ENCODE measurements around the gene TEDDM1.
"Not testable (repeated sequence)": the region's sequence is repeated elsewhere in the genome, so short reads cannot be mapped to it uniquely, and the experiment has no call there.

TEDDM1 gene, protein sequence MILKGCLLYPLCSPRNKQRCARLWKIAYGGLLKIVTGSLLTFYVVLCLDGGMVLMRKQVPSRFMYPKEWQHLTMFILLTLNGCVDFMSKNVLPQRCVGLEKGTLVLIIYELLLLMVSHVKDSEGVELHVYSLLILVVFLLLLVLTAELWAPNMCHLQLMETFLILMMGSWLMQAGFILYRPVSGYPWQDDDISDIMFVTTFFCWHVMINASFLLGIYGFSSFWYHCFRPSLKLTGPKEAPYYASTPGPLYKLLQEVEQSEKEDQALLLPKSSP

DNA sequence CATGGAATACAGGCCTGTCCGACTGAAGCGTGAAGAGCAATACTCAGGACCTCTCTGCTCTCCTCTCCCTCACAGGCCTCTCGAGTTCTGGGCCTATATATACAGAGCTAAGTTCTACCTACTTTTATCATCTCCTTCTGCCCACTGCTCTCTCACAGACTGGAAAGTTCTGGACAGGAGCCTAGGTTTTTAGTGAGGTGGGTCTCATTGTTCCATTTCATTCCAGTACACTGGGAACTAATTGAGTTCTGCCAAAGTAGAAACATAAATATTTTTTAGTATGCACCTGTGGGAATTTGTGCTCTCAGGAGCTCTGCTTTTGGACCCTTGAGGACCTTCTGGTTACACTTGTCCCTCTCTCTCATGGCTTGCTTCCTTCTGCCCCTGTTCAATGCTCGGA lies at the start of gene TEDDM1:
TSS of gene TEDDM1 (minus strand) at position 101 of the 400 bp plus-strand sequence. CDS start 182 bp downstream, outside the sequence.
- DNase-seq, result no peak

DNA sequence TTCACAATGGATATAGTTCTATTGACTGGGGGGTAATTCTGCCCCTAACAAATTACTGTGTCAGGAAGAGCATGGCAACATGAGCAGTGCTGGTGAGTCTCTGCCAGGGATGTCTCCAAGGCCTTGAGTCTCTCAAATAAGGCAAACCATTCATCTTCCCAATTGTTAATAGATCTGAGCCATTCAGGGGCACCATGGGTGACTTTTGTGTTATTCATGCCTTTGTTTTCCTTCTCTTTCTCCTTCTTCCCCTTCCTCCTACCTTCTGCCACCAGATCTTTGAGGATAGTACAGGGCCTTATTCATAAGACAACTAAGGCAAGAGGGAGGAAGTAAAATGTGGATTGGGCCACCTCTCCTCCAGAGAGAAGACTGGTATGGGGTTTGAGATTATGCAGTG lies 49.6 kb upstream of the TEDDM1 start, which contains the start of gene RGSL1:
TSS of gene RGSL1 (plus strand) at position 60 of the 400 bp plus-strand sequence. CDS start at position 80, 20 bp downstream.
- no peak for DNase-seq

DNA sequence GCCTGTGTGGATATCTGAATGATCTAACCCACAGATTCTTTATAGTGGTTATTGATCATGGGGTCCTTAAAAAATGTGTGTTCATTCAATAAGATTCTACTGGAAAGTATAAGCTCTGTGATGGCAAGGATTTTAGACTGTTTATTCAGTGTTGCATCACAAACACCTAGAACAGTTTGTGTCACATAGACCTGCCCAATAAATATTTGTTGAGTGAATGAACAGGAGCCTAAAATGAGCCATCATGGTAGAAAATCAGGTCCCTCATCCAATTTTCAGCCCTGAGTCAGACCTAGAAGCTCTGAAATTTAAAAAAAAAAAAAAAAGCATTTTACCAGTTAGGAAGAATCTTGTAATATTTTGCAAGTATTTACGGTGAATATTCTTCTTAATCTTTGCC lies 47.2 kb upstream of the TEDDM1 start:
- no peak for DNase-seq

DNA sequence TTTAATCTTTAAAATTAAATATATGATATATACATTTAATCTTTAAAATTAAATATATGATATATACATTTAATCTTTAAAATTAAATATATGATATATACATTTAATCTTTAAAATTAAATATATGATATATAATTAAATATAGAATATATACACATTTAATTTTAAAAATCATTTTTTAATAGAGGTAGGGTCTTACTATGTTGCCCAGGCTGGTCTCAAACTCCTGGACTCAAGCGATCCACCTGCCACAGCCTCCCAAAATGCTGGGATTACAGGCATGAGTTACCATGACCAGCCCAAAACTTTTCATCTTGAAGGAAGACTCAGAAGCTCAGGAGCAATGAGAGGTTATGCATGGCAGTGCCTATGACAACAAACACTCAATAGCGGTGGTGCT lies 46.7 kb upstream of the TEDDM1 start:
- not testable (repeated sequence) for DNase-seq

DNA sequence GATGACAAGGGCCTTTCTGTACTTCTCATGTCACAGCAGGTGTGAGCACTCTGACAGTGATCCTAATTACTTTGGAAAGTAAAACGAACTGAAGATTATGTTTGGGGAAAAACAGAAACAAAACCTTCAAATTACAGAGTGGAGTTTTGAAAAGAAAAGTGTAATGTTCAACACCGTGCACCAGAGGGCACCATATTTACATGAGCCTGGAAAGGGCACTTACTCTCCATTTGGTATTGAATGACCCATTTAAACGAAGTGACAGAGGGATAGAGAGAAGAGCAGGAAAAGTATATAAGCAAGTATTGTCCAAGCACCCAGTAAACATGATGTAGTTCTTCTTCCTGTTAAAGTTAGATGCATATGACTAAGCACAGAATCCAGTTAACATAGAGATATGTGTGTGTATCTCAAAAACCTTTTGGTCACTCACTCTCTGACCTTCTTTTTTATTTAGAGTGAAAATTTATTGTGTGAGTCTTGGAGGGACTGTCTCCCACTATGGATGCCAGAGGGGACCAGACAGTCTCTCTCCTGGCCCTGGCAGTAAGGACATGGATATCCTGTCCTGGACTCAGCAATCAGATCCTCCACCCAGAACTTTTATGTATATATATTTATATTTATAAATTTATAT lies 45.7 kb upstream of the TEDDM1 start:
- DNase-seq, result peak; percentile 22

DNA sequence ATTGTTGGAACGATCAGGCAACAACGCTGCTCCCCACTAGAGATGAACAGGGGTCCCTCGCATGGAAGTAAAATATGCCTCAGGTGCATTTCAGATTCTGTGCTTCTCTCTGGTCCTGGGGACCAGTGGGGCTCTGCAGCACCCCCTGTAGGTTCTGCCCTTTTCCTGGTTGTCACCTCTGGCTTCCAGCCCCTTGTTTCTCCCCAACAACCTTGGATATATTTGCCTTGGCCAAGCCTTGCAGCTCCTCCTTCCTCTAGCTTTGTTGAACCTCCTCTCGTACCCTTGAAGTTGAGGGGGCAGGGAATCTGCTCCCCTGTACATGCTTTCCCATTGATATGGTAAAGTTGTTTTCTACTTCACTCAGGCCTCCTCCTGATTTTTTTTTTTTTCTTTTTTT lies 44.0 kb upstream of the TEDDM1 start:
- no peak for DNase-seq

DNA sequence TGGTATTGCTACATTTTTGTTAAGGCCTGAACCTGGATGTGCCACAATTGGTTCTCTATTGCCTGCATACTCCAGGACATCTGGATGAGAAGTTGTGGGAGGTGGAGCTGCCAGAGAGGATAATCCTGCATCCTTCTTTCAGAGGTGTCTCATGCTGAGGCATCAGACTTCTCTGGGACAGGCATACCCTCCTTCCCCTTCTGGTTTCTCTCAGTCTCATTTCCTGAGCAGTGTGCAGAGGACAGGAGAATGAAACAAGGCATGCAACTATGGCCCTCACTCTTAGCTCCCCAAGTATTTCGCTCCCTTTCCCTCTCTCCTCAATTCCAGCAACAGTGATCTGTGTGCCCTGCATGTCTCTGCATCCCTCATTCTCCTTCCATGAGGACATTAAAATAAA lies 41.9 kb upstream of the TEDDM1 start:
- DNase-seq, result no peak

DNA sequence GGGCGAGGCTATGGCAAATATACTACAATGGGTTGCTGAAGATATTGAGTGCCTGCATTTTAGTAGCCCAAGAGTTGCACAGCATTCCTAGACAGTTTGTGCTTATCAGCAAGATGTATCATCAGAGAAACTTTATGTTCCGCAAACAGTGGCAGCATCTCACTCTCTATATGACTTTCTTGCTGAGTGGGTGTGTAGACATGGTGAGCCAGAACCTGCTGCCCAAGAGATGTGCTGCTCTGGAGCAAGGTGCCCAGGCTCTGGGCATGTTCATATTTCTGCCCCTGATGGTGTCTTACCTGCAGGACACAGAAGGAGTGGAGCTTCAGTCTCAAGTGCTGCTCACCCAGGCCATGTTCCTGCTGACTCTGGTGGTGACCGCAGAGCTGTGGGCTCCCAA lies 41.3 kb upstream of the TEDDM1 start:
- DNase-seq, result no peak

DNA sequence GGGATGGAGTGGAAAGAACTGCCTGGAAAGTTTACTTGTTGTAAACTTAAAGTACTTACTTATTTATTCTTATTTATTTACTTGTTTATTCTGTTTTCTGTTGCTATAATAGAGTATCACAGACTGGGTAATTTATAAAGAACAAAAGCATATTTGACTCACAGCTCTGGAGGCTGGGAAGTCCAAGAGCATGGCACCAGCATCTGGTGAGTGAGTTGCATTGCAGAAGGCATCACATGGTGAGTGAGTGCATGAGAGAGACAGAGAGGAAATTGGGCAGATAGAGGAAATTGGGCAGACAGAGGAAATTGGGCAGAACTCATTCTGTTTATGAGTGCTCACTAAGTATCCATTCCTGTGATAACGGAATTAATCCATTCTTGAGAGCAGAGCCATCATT lies 37.9 kb upstream of the TEDDM1 start:
- no peak for DNase-seq

DNA sequence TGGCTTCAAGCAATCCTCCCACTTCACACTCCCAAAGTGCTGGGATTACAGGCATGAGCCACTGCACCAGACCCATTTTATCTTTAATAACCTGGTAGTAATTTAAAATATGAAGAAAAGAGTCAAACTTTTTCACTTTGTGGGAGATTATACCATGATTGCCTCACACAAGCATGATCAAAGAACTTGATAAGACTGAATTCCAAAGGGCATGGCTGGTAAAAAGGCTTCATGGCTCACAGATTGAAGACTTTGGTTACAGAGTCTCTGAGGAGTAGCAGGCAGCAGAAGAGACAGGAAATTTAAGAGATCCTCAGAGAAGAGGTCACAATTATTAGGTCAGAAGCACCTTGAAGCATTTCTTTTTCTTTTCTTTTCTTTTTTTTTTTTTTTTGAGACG lies 33.1 kb upstream of the TEDDM1 start:
- DNase-seq, result no peak

DNA sequence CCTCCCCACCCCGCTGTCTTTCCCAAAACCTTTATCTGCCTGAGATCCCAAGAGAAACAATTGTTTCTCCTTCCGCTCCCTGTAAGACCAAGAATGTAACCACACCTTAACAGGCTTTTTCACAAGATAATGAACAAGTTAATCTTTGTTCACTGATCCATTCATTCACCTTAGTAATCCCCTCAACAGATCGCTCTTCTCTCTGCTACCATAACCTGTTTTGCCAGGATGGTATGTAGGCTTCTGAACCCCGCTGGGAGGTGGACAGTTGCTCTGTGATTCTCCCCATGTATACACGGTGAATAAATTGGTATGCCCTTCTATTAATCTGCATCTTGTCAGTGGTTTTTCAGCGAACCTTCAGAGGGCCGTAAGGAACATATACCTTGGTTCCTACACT lies 30.8 kb upstream of the TEDDM1 start:
- DNase-seq, result no peak

DNA sequence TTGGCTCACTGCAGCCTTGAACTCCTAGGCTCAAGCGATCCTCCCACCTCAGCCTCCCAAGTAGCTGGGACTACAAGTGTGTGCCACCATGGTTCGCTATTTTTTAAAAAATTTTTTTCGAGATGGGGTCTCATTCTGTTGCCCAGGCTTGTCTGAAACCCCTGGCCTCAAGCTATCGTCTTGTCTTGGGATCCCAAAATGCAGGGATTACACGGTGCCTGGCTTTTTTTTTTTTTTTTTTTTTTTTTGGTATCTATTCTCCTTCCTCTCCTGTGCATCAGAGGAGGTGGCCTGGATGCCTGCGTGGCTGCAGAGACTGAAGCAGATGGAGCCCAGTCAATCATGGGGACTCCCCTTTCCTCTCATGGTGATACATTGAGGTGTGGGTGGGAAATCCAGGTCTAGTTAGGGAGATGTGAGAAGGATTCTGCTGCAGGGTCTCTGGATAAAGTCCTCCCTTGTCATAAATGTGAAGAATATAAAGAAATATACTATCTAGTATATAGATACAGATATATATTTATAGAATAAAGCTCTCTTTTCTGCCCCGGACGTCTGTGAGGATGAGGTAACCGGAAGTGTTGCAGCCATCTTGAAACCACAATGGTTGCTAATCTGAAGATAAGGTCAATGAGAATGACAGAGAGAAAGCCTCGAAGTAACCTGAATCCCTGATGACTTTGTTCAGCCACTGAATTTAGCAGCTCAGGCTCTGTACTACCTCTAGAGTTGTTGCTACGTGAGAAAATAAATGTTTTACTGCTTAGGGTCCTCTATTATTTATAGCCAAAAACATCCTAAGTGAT lies 30.0 kb upstream of the TEDDM1 start:
- DNase-seq, result no peak

DNA sequence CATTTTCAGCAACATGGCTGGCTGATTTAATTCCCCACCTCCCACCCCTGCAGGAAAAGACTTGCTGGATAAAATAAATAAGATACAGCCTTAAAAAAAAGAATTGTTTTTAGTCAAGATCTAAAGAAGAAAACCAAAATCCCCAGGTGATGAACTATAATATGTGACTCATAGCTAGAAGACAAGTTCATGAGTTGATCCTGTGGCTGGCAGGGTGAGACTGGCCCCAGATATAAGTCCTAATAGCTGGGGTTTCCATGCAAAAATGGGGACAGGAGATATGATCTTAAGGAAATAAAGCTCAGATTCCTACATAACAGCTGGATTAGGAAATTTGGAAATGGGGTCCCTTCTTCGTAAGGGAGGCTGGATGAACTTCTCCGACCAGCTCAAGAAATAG lies 27.6 kb upstream of the TEDDM1 start:
- DNase-seq, result no peak

DNA sequence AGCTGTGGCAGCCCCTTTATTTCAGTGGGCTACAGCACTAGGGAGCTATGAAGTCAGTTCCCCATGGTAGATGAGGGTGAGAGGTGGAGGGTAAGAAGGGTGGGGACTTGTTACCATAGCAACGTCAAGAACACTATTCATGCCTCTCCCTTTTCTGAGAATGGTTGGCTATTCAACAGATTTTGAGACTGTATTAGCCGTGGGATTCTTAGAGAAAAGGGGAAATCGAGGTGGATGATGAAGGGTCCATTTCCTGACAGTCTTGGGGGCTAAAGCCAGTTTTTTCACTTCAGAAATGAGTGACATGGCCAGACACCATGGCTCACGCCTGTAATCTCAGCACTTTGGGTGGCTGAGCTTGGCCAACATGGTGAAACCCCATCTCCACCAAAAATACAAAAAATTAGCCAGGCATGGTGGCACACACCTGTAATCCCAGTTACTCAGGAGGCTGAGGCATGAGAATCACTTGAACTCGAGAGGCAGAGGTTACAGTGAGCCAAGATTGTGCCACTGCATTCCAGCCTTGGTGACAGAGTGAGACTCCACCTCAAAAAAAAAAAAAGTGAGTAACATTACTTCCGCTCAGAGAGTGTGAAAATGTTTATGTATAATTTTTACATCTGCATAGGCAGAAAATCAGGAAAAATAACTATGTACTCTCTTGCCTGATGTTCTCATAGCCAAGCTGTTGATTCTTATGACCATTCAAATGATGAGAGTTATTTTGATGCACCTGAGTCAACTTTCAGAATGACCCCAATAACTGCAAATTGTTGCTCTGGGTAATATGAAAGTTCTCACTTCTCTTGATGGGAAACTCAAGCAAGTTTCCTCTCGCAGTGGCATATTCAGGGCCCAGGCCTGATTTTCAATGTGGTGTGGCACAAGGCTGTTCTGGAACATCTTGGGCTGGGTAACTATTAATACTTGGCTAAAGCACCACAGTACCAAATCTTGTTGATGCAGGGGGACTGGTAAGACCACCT lies 26.3 kb upstream of the TEDDM1 start:
- no peak for DNase-seq

DNA sequence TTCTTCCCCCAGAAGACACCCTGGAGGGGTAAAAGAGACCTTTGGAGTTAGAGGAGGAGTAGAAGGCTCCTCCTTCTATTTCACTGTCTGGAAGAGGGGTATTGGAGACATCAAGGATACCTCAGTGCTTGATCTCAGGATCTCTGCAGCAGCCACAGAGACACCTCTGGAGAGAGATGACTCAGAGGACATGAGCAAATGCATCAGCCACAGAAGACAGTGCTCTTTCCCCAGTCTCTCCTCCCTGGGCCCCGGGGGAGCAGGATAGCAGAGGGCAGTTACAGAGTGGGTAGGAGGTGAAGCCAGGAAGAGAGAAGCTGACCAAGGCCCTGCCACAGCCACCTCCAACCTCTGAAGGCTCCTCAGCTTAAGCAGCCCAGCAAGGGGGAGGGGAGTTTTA lies 15.3 kb upstream of the TEDDM1 start:
- no peak for DNase-seq

DNA sequence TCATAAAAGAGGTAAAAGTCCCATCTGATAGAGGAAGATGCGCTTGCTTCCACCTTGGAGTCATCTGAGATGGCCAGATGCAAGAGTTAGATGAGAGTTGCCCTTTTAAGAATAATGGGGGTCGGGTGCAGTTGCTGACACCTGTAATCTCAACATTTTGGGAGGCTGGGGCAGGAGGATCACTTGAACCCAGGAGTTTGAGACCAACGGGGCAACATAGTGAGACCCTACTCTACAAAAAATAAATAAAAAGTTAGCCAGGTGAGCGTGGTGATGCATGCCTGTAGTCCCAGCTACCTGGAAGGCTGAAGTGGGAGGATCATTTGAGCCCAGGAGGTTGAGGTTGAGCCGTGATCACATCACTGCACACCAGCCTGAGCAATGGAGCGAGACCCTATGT lies 13.5 kb upstream of the TEDDM1 start:
- no peak for DNase-seq

DNA sequence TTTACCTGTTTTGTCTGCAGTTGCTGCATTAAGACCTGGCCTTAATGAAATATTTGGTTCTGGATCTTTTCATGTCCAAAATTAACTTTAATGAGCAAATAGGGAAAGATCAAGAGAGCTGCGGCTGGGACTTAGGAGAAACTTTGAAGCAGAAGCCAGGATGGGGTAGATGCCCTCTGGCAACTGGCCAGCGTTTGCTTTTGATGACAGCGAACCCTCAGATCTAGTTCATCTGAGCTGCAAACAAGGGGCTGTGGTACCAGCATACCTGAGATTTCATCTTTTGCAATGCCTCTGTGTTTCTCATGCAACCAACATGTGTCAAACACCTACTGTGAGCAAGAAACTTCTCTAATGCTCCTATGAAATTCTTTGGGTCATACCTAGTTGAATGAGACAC lies 13.0 kb upstream of the TEDDM1 start:
- DNase-seq, result no peak

DNA sequence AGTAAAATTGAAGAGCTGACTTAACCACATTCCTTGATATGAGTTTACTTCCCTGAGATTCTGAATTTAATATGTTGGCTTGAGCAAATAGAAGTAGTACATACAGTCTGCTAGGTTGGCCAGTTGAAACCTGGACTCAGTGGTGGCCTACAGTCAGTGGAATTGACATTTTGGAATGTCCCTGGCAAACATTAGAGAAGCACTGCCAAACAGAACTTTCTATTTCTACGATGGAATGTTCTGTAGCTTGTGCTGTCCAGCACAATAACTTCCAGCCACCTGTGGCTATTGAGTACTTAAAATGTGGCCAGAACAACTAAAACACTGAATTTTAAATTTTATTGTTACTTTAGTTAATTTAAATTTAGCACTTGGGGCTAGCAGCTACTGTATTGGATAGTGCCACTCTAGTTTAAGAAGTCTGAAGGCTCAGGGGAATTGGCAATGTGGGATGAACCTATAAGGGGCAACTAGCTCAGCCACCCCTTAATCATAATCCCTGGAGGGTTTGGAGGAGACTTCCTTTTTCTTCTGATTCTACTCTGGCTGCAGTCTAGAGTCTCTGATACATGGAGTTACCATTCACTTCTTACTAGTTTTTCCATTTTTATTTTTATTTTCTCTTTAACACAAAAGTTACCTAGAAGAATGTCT lies 10.3 kb upstream of the TEDDM1 start:
- DNase-seq, result no peak

DNA sequence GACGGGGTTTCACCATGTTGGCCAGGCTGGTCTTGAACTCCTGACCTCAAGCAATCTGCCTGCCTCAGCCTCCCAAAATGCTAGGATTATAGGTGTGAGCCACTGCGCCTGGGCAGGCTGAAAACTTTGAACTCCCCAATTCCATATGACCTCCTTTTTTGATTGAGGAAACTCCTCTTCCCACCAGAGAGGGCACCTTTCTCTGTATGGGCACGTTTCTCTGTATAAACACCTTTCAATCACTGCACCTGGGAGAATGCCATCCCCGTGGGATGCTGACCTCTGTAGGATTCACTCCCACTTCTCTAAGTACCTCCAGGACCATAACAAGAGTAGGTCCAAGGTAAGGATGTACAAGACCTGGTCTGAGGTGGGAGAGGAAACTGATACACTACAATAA lies 9.7 kb upstream of the TEDDM1 start:
- DNase-seq, result no peak

DNA sequence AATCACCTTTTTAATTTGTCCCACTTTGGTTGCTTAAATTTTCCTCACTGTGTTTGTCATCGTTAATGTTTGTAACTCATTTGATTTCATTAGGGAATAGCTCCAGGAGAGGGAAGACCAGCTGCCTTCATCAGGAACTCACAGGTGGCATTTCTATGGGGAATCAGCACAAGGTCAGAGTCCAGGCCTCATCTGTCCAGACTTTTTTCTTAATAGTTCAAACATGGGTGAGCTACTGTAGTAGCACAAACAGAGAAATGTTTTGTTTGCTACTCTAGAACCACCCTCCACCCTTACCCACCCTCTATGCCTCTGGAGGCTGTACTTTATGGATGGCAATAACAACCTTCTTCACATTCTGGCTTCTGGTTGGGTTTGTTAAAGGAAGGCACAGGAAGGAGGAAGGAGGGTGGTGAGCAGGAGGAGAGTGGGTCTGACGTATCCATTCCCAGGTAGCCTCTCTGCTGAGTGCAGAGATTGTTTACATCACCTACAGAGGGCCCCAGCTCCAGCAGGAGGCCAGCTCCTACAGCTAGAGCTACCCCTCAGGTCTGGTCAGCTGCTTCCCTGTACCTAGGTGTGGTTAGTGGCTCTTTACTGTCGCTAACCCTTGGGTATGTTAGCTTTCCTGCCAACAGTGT lies 8.1 kb upstream of the TEDDM1 start:
- DNase-seq, result no peak

DNA sequence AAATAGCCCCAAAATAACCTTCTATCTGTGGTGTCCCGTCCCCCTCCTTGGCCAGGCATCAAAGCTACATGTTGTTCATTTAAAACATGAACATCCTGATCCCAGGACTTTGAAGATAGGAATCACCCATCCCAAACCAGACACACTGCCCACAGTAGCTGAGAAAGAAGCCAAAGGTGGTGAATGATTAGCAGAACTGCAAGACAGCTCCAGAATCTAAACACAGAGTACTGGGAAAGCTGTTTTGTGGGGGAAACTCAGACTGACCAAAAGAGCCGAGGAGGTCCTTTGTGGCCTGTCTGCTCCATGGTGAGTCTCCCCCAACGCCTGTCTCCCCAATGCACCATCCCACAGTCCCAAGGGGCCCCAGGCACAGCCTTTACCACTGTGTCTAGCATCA lies 7.3 kb upstream of the TEDDM1 start:
- DNase-seq, result no peak

DNA sequence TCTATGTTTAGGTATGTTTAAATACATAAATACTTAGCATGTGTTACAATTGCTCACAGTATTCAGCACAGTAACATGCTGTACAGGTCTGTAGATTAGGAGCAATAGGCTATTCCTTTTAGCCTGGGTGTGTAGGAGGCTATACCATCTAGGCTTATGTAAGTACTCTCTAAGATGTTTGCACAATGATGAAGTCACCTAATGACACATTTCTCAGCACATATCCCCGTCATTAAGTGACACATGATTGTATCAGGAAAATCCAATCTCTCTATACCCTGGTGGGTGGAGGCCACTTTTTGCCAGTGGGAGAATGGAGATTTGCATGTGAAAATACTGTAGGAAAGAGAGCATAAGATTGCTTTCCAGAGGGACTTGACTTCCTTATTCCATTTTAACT lies 5.5 kb upstream of the TEDDM1 start:
- no peak for DNase-seq

All from NCI-H446 treated with DMSO at 0.1 percent for 48 hours (cell line).